HepG2 (cell line): Measurements from ENCODE around the gene TMEM167B. TPM values are rescaled to one million over a fixed set of nuclear protein-coding genes. Genes with fewer than 3 reads are reported as not detected.
A peak's percentile ranks its signal among the peaks of the same experiment; 100 is the strongest.

Experiments
- JARID2 ChIP-seq: sonication (generic); formaldehyde crosslinking; IDR thresholded peaks from 2 replicates; pipeline ENCODE4 v1.8.1; 2023; ENCODE audit warnings: missing genetic modification reagents, inconsistent platforms; ENCODE audit not compliant: insufficient replicate concordance
- MAZ ChIP-seq, 2 experiments: sonication (generic) in 1 of 2; formaldehyde crosslinking in 1 of 2; IDR thresholded peaks; 2 replicates each; pipeline versions ENCODE4 v1.5.0 to v1.6.1; 2012 to 2020; ENCODE audit warnings: low read depth in 2 of 2, mild to moderate bottlenecking in 2 of 2, borderline replicate concordance in 1 of 2, improper control_type of control experiment in 1 of 2, low read length in 1 of 2, missing genetic modification reagents in 1 of 2, moderate library complexity in 1 of 2
- REPIN1 ChIP-seq: sonication (generic); formaldehyde crosslinking; IDR thresholded peaks from 2 replicates; pipeline ENCODE4 v1.8.0; 2022; ENCODE audit warnings: missing genetic modification reagents, low read depth, mild to moderate bottlenecking, borderline replicate concordance
- SALL2 ChIP-seq: sonication (generic); formaldehyde crosslinking; IDR thresholded peaks from 2 replicates; pipeline ENCODE4 v1.8.1; 2023; ENCODE audit warnings: mild to moderate bottlenecking, missing genetic modification reagents, inconsistent platforms
- TP53 ChIP-seq: sonication (generic); formaldehyde crosslinking; conservative IDR thresholded peaks from 2 replicates; pipeline ENCODE4 v1.4.0; 2020; ENCODE audit warnings: missing genetic modification reagents
- ZKSCAN8 ChIP-seq: IDR thresholded peaks from 2 replicates; pipeline ENCODE4 v1.6.1; 2016; ENCODE audit warnings: borderline replicate concordance, missing genetic modification reagents, missing compliant biosample characterization
- ZNF205 ChIP-seq: IDR thresholded peaks from 2 replicates; pipeline ENCODE4 v1.6.1; 2018; ENCODE audit warnings: missing biosample characterization, missing genetic modification reagents
- ZNF331 ChIP-seq: sonication (generic); formaldehyde crosslinking; IDR thresholded peaks from 2 replicates; pipeline ENCODE4 v1.4.0; 2020; ENCODE audit warnings: missing genetic modification reagents
- ZNF33A ChIP-seq: sonication (generic); formaldehyde crosslinking; IDR thresholded peaks from 2 replicates; pipeline ENCODE4 v1.5.1; 2020; ENCODE audit warnings: missing genetic modification reagents, mild to moderate bottlenecking, moderate library complexity, borderline replicate concordance
- ZNF546 ChIP-seq: sonication (generic); formaldehyde crosslinking; conservative IDR thresholded peaks from 2 replicates; pipeline ENCODE4 v1.8.1; 2023; ENCODE audit warnings: mild to moderate bottlenecking, missing genetic modification reagents
- ZNF740 ChIP-seq: sonication (generic); formaldehyde crosslinking; IDR thresholded peaks from 2 replicates; pipeline ENCODE4 v1.4.0; 2020; ENCODE audit warnings: missing genetic modification reagents
- ZNF878 ChIP-seq: sonication (generic); formaldehyde crosslinking; IDR thresholded peaks from 2 replicates; pipeline ENCODE4 v1.8.1; 2023; ENCODE audit warnings: mild to moderate bottlenecking, missing genetic modification reagents, moderate library complexity
- ZSCAN25 ChIP-seq: sonication (generic); formaldehyde crosslinking; IDR thresholded peaks from 2 replicates; pipeline ENCODE4 v1.8.0; 2022; ENCODE audit warnings: mild to moderate bottlenecking, missing genetic modification reagents
- polyA plus RNA-seq, 8 experiments: library from polyadenylated mRNA; depleted of rRNA in 3 of 8; stranded (reverse) in 7 of 8; unstranded in 1 of 8; fragments of >200 nt; fragmentation: Illumina TruSeq in 4 of 8; extraction: Trizol in 4 of 8; gene quantifications; 2 replicates each; pipeline versions ENCODE4 v1.2.1 to v1.2.3, GENCODE V29; 2011 to 2016; ENCODE audit warnings: low read depth in 4 of 8, missing spikeins in 1 of 8, mixed read lengths in 1 of 8; ENCODE audit not compliant: insufficient read depth in 1 of 8
- total RNA-seq, 5 experiments: library from RNA; depleted of rRNA; stranded (reverse); fragments of >200 nt; fragmentation: Illumina TruSeq; extraction: Trizol; gene quantifications; 2 replicates each; pipeline ENCODE4 v1.2.3, GENCODE V29; 2016; ENCODE audit warnings: low read depth in 1 of 5
- TF ChIP-seq, protein P1 (sequence below): sonication (generic); formaldehyde crosslinking; IDR thresholded peaks from 2 replicates; pipeline ENCODE4 v1.4.0; 2020; ENCODE audit warnings: missing genetic modification reagents, borderline replicate concordance
- TF ChIP-seq, protein P2 (sequence below): IDR thresholded peaks from 2 replicates; pipeline ENCODE4 v1.4.0; 2020; ENCODE audit warnings: mild to moderate bottlenecking, missing genetic modification reagents
- TF ChIP-seq, protein P3 (sequence below): sonication (generic); formaldehyde crosslinking; IDR thresholded peaks from 2 replicates; pipeline ENCODE4 v1.4.0; 2020; ENCODE audit warnings: missing genetic modification reagents, borderline replicate concordance
- TF ChIP-seq, protein P4 (sequence below): sonication (generic); formaldehyde crosslinking; conservative IDR thresholded peaks from 2 replicates; pipeline ENCODE4 v1.8.0; 2022; ENCODE audit warnings: missing genetic modification reagents

Gene TMEM167B
- total and polyA plus RNA-seq, 2 of the 13 experiments (the other 11 are each of a cell fraction or from before 2014, with no cell fraction given), result 9.5 to 22.4 TPM

DNA sequence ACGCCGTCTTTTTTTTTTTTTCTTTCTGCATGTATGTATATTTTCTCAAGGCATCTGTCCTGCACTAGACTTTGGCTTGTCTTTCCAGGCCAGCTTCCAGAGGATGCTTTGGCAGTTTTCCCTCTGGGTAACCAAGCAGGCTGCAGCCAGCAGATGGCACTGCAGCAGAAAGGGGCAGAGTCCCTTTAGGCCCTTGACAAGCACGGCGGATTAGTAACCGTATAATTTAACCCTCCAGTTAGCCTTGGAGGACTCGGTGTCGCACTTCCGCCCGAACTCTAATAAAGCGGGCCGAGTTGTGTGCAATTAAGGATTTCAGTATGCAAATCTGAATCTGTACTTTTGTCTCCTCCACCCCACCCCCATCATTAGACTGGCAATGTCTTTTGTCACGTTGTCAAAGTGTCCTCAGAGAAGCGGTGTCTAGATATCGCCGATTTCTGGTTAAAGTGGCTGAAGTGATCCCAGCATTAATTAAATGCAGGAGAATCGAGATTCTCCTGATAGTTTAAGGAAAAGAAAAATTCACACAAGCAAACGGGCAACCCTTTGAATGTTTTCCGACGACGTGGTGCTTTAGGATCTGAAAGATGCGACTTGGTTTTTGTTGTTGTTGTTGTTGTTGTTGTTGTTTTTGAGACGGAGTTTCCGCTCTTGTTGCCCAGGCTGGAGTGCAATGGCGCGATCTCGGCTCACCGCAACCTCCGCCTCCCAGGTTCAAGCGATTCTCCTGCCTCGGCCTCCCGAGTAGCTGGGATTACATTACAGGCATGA is 1.1 kb upstream of the TMEM167B start (continued):
- TF ChIP-seq JARID2, result no peak
- TF ChIP-seq ZSCAN25 (CRISPR knock-in tag), result no peak
- TF ChIP-seq, protein P1, sequence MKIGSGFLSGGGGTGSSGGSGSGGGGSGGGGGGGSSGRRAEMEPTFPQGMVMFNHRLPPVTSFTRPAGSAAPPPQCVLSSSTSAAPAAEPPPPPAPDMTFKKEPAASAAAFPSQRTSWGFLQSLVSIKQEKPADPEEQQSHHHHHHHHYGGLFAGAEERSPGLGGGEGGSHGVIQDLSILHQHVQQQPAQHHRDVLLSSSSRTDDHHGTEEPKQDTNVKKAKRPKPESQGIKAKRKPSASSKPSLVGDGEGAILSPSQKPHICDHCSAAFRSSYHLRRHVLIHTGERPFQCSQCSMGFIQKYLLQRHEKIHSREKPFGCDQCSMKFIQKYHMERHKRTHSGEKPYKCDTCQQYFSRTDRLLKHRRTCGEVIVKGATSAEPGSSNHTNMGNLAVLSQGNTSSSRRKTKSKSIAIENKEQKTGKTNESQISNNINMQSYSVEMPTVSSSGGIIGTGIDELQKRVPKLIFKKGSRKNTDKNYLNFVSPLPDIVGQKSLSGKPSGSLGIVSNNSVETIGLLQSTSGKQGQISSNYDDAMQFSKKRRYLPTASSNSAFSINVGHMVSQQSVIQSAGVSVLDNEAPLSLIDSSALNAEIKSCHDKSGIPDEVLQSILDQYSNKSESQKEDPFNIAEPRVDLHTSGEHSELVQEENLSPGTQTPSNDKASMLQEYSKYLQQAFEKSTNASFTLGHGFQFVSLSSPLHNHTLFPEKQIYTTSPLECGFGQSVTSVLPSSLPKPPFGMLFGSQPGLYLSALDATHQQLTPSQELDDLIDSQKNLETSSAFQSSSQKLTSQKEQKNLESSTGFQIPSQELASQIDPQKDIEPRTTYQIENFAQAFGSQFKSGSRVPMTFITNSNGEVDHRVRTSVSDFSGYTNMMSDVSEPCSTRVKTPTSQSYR (CRISPR knock-in tag), result 0 out of 2 replicates have a peak, but pooled peaks have one; percentile 10
- TF ChIP-seq, protein P2, sequence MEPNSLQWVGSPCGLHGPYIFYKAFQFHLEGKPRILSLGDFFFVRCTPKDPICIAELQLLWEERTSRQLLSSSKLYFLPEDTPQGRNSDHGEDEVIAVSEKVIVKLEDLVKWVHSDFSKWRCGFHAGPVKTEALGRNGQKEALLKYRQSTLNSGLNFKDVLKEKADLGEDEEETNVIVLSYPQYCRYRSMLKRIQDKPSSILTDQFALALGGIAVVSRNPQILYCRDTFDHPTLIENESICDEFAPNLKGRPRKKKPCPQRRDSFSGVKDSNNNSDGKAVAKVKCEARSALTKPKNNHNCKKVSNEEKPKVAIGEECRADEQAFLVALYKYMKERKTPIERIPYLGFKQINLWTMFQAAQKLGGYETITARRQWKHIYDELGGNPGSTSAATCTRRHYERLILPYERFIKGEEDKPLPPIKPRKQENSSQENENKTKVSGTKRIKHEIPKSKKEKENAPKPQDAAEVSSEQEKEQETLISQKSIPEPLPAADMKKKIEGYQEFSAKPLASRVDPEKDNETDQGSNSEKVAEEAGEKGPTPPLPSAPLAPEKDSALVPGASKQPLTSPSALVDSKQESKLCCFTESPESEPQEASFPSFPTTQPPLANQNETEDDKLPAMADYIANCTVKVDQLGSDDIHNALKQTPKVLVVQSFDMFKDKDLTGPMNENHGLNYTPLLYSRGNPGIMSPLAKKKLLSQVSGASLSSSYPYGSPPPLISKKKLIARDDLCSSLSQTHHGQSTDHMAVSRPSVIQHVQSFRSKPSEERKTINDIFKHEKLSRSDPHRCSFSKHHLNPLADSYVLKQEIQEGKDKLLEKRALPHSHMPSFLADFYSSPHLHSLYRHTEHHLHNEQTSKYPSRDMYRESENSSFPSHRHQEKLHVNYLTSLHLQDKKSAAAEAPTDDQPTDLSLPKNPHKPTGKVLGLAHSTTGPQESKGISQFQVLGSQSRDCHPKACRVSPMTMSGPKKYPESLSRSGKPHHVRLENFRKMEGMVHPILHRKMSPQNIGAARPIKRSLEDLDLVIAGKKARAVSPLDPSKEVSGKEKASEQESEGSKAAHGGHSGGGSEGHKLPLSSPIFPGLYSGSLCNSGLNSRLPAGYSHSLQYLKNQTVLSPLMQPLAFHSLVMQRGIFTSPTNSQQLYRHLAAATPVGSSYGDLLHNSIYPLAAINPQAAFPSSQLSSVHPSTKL (CRISPR knock-in tag), result 0 out of 2 replicates have a peak, but pooled peaks have one; percentile 55
- TF ChIP-seq ZNF33A (CRISPR knock-in tag), result no peak
- TF ChIP-seq ZNF878 (CRISPR knock-in tag), result no peak; the same call in 1 of the 2 replicates
- TF ChIP-seq ZNF331 (CRISPR knock-in tag), result peak; percentile 79; the same call in 1 of the 2 replicates
- no peak for TF ChIP-seq MAZ (IDR thresholded peaks at IDR 0.05; ENCODE audit: borderline replicate concordance, low read depth, low read length)
- peak; percentile 56; the same call in 1 of the 2 replicates for TF ChIP-seq MAZ (CRISPR knock-in tag; IDR thresholded peaks at IDR 0.05; ENCODE audit: low read depth)
- TF ChIP-seq ZNF205 (CRISPR knock-in tag), result no peak
- no peak for TF ChIP-seq TP53 (CRISPR knock-in tag)
- peak; percentile 61; the same call in 1 of the 2 replicates for TF ChIP-seq REPIN1 (CRISPR knock-in tag)
- TF ChIP-seq ZNF740 (CRISPR knock-in tag), result no peak
- peak; percentile 76; the same call in 1 of the 2 replicates for TF ChIP-seq ZKSCAN8
- TF ChIP-seq SALL2, result no peak; the same call in 1 of the 2 replicates
- TF ChIP-seq, protein P3, sequence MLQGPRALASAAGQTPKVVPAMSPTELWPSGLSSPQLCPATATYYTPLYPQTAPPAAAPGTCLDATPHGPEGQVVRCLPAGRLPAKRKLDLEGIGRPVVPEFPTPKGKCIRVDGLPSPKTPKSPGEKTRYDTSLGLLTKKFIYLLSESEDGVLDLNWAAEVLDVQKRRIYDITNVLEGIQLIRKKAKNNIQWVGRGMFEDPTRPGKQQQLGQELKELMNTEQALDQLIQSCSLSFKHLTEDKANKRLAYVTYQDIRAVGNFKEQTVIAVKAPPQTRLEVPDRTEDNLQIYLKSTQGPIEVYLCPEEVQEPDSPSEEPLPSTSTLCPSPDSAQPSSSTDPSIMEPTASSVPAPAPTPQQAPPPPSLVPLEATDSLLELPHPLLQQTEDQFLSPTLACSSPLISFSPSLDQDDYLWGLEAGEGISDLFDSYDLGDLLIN (CRISPR knock-in tag), result no peak
- TF ChIP-seq, protein P4, sequence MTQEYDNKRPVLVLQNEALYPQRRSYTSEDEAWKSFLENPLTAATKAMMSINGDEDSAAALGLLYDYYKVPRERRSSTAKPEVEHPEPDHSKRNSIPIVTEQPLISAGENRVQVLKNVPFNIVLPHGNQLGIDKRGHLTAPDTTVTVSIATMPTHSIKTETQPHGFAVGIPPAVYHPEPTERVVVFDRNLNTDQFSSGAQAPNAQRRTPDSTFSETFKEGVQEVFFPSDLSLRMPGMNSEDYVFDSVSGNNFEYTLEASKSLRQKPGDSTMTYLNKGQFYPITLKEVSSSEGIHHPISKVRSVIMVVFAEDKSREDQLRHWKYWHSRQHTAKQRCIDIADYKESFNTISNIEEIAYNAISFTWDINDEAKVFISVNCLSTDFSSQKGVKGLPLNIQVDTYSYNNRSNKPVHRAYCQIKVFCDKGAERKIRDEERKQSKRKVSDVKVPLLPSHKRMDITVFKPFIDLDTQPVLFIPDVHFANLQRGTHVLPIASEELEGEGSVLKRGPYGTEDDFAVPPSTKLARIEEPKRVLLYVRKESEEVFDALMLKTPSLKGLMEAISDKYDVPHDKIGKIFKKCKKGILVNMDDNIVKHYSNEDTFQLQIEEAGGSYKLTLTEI (CRISPR knock-in tag), result no peak
- 0 out of 2 replicates have a peak, but pooled peaks have one; percentile 27 for TF ChIP-seq ZNF546 (CRISPR knock-in tag)
